Left lung (tissue), 10 donors: Measurements from ENCODE around the gene RNF141. TPM values are rescaled to one million over a fixed set of nuclear protein-coding genes. Genes with fewer than 3 reads are reported as not detected.
A peak's percentile ranks its signal among the peaks of the same experiment; 100 is the strongest.

Experiments
- ATAC-seq: fragments of 200-7000 bp; cut with Tn5 transposase; one replicate; pipeline ENCODE4 v1.9.1; 2020; ENCODE audit warnings: moderate library complexity
- DNase-seq, 4 donors: peaks; one replicate each; pipeline ENCODE4 v3.0.0-alpha.2; 2013 to 2020
- H3K27ac ChIP-seq, 2 donors: fragments of 200-600 bp; sonication (generic) in 1 of 2; one replicate each; pipeline versions ENCODE4 v1.5.0 to v1.8.0; 2020 to 2021
- H3K27me3 ChIP-seq, 2 donors: fragments of 200-600 bp; sonication (generic) in 1 of 2; one replicate each; pipeline versions ENCODE4 v1.5.0 to v1.8.0; 2020 to 2021
- H3K36me3 ChIP-seq, 2 donors: fragments of 200-600 bp; sonication (generic) in 1 of 2; one replicate each; pipeline versions ENCODE4 v1.5.0 to v1.8.0; 2020 to 2021
- H3K4me1 ChIP-seq, 2 donors: fragments of 200-600 bp; one replicate each; pipeline ENCODE4 v1.8.0; 2021
- H3K4me3 ChIP-seq, 2 donors: fragments of 200-600 bp; sonication (generic) in 1 of 2; one replicate each; pipeline versions ENCODE4 v1.5.0 to v1.8.0; 2020 to 2021; ENCODE audit warnings: mild to moderate bottlenecking in 1 of 2
- H3K9me3 ChIP-seq, 2 donors: fragments of 200-600 bp; sonication (generic) in 1 of 2; one replicate each; pipeline versions ENCODE4 v1.5.0 to v1.8.0; 2020 to 2021
- CTCF ChIP-seq, 2 donors: fragments of 200-600 bp; sonication (generic) in 1 of 2; IDR thresholded peaks; one replicate each; pipeline versions ENCODE4 v1.5.0 to v1.8.0; 2021; ENCODE audit warnings: antibody characterized with exemption in 2 of 2
- intact Hi-C, 2 donors: fragments of 100-400 bp; cut with DNase I; formaldehyde crosslinking; loops; one replicate each; pipeline versions ENCODE4 v1.11.2 to v1.14.2; 2022
- polyA plus RNA-seq, 6 donors: library from polyadenylated mRNA; unstranded; fragments of 120-200 nt; gene quantifications; one replicate each; pipeline ENCODE4 v1.2.1, GENCODE V29; 2013; ENCODE audit not compliant: insufficient read length in 6 of 6
- total RNA-seq, 2 donors: library from RNA; stranded (reverse); fragmentation: NEBNext Ultra II Directional; extraction: Animal tissue kit (Norgen Biotek cat#: 25700); gene quantifications; one replicate each; pipeline ENCODE4 v1.2.1, GENCODE V29; 2021
- donor health status: DM: no; HTN: yes; CAD: no.
- donor health status: DM: no; HTN: no; CAD: no.

The RNF141 gene
- total and polyA plus RNA-seq, 8 donors = 30.4 to 74.7 (median 34.6) TPM

DNA sequence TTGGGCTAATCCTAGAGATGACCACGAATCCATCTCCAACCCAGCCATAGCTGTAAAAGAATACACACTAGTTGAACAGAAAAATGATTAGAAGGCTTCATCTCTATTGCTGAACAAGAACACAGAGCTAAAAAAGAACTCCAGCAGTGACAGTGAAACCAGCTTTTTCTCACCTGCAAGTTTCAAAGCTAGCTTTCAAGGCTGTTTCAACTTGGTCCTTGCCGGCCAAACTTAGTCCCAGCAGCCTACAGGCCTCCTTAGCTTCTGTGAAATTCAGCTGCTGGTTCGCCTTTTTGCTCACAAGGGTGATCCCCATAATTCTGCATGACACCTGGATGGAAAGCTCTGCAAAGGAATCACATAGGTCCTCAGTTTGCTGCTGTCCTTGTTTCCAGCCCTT lies 23.0 kb upstream of the RNF141 start:
- TF ChIP-seq CTCF (IDR thresholded peaks at IDR 0.05) = no peak
- H3K4me3 ChIP-seq = no peak overlapping the region
- no peaks in the 10 kb centered on the region for H3K36me3 ChIP-seq
- ATAC-seq = no peak
- peaks cover 0 to 28% of the 10 kb centered on the region in 2 donors for H3K4me1 ChIP-seq
- intact Hi-C loops = no loop called here
- H3K27ac ChIP-seq = no peak overlapping the region
- H3K9me3 ChIP-seq = no peaks in the 10 kb centered on the region
- DNase-seq = no peak
- H3K27me3 ChIP-seq = no peaks in the 10 kb centered on the region

DNA sequence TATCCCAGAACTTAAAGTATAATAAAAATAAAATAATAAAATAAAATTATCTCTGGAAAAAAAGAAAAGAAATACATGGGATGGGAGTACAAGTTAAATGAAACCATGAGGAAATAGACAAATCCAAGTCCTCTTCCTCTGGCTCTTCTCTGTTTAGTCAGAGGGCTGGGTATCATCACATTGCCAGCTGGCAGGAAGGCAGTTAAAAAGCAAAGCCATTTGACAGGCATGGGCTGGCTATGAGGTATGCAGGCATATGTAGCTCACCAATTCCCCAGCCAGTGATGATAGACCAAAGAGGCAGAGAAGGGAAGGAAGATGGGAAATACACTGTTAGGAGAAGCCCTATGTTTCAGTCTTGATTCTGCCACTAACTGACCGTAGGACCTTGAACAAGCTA lies 21.0 kb upstream of the RNF141 start:
- H3K27me3 ChIP-seq = no peaks in the 10 kb centered on the region
- H3K36me3 ChIP-seq = no peaks in the 10 kb centered on the region
- ATAC-seq (no peak), DNase-seq (no peak)
- no peak for TF ChIP-seq CTCF (IDR thresholded peaks at IDR 0.05)
- peaks cover 0 to 22% of the 10 kb centered on the region in 2 donors for H3K4me1 ChIP-seq
- H3K27ac ChIP-seq = no peak overlapping the region
- intact Hi-C loops = no loop called here
- no peaks in the 10 kb centered on the region for H3K9me3 ChIP-seq
- H3K4me3 ChIP-seq = no peak overlapping the region

- ATAC-seq (peak; percentile 82), DNase-seq (no peak)
- no peak for TF ChIP-seq CTCF (IDR thresholded peaks at IDR 0.05)
- Histone ChIP-seq H3K27ac (no peak overlapping the region), H3K36me3 (no peaks in the 10 kb centered on the region), H3K9me3 (no peaks in the 10 kb centered on the region), H3K27me3 (no peaks in the 10 kb centered on the region), H3K4me1 (peaks cover 0 to 17% of the 10 kb centered on the region in 2 donors), H3K4me3 (no peak overlapping the region)
- intact Hi-C loops = no loop called here
Measured at GRCh38 chr11:10561043-10561818, 20.2 kb upstream of the RNF141 start.

DNA sequence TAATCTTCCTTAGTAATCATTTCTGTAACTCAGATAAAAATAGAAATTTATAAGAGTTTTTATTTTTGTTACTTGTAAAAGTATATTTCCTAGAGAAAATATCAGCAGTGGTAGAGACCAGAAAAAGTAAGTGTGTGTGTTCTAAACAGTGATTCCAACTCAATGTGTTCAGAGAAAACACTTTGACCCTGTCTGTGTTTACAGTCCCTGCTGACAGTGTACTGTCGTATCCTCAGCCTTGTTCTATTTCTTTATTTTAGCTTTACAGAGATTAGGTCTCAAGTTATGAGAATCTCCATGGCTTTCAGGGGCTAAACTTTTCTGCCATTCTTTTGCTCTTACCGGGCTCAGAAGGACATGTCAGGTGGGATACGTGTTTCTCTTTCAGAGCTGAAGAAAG lies 17.3 kb upstream of the RNF141 start:
- Histone ChIP-seq H3K27me3 (no peaks in the 10 kb centered on the region), H3K4me1 (peaks cover 0 to 4% of the 10 kb centered on the region in 2 donors), H3K9me3 (no peaks in the 10 kb centered on the region), H3K36me3 (no peaks in the 10 kb centered on the region), H3K4me3 (no peak overlapping the region), H3K27ac (no peak overlapping the region)
- intact Hi-C loops = no loop called here
- ATAC-seq (no peak), DNase-seq (no peak)
- TF ChIP-seq CTCF (IDR thresholded peaks at IDR 0.05) = no peak

GRCh38 chr11:10556590-10556989 lies 15.6 kb upstream of the RNF141 start:
- no peak for DNase-seq
- Histone ChIP-seq H3K27ac (no peak overlapping the region), H3K4me1 (no peaks in the 10 kb centered on the region), H3K4me3 (no peak overlapping the region), H3K36me3 (no peaks in the 10 kb centered on the region), H3K27me3 (no peaks in the 10 kb centered on the region), H3K9me3 (peaks cover 0 to 5% of the 10 kb centered on the region in 2 donors)
- TF ChIP-seq CTCF (IDR thresholded peaks at IDR 0.05) = no peak
- intact Hi-C loops = no loop called here
- no peak for ATAC-seq
